GM21360 (cell line): ENCODE measurements around the gene MMP1.
"Not testable (repeated sequence)": the region's sequence is repeated elsewhere in the genome, so short reads cannot be mapped to it uniquely, and the experiment has no call there.

Experiments used
- ATAC-seq: cut with Tn5 transposase; IDR thresholded peaks from one replicate; pipeline ENCODE4 v1.9.1; 2021; ENCODE audit warnings: mild to moderate bottlenecking, moderate library complexity; ENCODE audit not compliant: unreplicated experiment

MMP1 gene

DNA sequence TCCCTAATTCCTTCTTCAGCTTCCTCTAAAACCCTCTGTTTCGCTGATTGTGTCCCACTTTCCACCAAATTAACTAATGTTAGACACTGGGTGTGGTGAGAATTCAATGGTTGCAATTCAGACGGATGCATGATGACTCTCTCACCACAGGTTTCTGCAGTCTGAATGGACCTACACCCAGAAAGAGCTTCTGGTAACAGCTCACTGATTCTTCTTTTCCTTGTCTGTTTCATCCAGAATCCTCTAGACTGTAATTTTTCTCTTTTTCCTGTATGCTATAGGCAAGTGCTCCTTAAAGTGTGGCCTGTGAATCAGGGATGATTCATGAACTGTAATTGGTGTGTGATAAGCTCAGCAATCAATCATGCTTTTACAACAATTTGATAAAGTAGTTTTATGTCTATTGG lies 35.6 kb downstream of the MMP1 start:
- ATAC-seq, result no peak

DNA sequence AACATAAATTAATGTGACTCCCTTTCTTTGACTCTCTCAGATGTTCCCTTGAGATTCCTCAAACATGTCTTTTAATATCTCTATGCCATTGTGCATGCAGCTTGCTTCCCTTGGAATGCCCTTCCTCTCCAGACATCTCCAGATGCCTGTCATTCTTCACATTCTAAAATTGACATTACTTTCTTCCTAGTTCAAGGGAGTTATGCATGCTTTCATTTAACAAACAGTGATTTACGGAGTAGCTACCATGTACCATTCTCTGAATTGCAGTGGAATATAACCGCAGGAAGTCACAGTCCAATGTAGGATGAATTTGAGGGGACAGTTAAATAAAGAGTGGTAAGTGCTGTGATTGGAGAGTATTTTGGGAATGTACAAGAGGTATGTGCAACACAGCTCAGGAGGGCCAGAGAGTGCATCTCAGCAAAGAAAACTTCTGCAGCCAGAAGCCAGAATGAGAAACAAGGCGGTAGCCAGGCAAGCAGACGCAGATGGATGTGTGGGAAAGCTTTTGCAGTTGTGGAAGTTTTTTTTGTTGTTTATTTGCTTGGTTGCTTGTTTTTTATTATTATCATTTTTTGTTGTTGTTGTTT lies 36.2 kb downstream of the MMP1 start:
- ATAC-seq, result no peak

DNA sequence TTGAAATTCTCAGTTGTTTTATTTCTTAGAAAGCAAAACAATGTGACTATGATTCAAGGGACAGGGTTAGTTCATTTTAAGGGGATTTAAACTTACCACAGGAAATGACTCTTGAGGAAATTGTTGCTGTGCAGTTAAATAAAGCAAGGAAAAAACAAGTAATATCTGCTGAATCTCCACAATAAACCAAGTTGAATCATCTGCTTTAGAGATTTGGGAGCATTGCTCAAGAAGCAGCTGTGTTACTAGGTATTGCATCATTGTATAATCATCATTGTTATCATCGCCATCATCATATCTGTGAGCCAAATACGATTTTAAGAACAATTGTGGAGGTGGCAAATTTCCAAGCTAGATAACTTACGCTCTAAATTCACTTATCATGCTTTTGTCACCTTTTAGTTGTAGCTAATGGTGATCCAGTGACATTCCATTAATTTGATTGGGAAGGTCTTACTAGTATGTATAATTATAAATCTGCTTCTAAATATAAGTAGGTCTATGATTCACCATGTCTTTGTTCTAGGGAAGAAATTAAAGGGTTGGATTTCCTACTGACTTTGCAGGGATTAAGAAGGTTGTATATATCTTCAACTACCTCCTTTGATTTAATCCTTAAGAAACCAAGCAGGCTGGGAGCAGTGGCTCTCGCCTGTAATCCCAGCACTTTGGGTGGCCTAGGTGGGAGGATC lies 37.5 kb downstream of the MMP1 start:
- no peak for ATAC-seq

DNA sequence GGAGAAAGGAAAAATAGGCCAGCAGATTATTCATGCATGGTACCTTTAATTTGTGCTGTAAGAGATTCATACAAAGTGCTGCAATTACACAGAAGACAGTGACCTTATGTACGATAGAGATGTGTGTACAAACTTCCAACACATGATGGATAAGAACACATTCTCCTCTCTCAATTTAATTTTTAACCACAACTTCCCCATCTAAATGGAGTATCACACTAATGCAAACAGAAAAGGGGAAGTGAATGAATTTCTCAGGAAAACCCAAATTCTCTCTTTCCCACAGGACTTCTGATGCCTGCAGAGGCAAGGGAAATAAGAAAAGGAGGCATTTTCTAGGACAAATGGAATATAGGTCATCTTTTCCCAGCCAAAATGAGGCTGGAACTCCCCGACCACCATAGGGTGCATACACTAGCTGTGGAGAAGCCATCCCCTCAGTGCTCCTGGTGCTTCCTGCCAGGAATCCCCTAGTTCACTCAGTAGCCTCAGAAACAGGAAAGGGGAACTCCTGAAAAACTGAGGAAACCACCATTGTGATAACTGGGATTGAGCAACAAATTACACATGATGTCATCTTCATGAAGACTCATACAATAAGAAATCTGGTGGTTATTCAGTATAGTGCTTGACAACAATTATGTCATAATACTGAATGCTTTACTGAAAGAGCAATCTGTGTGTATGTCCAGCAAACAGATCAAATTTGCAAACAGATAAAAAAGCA lies 40.0 kb downstream of the MMP1 start:
- no peak for ATAC-seq

DNA sequence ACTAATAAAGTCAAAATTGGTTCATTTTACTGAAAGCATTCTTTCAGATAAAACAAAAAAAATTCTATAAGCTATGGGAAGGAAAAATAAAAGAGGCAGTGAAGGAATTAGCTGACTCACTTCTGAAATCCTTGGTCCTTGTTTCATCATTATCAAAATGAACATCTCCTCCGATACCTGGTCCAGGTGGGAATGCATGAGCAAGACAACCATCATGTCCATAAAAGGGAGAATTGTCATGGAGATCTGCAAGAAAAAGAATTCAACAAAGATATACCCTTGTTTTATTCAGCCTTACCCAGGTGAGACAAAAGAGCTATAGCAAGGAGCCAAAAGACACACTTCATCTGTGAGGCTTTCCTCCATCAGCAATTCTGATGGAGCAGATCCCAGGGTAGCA lies 44.7 kb downstream of the MMP1 start:
- ATAC-seq, result no peak

DNA sequence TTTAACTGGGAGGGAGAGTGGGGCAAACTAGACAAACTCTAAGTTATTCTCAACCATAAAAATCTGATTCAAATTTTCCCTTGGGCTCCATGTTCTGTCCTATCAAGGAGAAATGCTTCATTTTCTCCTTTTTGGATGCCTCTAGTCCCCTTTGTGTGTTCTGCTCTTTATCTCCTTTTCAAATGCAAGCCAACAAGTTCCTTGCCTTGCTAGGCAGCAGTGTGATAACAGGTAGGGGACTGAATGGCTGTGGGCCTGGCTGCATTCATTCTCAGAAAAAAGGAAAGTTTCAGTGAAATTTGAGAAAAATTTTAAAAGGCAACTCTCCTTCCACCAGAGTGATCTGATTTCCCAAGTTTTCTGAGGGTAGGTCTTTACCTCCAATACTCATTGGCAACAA lies 46.3 kb downstream of the MMP1 start:
- ATAC-seq, result no peak

DNA sequence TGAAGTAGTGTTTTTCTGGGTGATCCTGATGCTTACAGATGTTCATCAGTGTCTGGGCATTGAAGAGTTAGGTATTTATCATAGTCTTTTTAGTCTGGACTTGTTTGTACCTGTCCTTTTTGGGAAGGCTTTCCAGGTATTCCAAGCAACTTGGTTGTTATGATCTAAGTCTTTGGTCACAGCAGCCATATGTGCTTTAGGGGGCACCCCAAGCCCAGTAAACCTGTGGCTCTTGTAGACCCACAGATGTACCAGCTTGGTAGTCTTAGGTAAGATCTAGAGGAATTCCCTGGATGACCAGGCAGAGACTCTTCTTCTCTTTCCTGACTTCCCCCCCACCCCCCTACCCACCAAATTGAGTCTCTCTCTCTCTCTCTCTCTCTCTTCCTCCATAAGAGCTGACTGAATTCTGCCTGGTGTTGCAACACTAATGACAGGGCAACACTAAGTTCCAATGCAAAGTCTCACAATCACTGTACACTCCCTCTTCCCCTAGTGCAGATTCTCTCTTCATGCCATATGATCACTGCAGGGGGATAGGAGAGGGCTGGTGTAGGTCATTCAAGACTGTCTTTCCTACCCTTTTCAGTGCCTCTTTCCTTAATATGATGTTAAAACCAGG lies 48.7 kb downstream of the MMP1 start:
- no peak for ATAC-seq

DNA sequence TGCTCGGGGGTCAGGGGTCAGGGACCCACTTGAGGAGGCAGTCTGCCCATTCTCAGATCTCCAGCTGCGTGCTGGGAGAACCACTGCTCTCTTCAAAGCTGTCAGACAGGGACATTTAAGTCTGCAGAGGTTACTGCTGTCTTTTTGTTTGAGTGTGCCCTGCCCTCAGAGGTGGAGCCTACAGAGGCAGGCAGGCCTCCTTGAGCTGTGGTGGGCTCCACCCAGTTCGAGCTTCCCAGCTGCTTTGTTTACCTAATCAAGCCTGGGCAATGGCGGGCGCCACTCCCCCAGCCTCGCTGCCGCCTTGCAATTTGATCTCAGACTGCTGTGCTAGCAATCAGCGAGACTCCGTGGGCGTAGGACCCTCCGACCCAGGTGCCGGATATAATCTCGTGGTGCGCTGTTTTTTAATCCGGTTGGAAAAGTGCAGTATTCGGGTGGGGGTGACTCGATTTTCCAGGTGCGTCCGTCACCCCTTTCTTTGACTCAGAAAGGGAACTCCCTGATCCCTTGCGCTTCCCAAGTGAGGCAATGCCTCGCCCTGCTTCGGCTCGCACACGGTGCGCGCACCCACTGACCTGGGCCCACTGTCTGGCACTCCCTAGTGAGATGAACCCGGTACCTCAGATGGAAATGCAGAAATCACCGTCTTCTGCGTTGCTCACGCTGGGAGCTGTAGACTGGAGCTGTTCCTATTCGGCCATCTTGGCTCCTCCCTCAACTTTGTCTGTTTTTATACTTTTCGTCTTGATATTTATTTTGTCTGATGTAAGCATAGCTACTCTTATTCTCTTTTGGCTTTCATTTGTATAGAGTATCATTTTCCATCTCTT lies 51.0 kb downstream of the MMP1 start:
- ATAC-seq, result not testable (repeated sequence)
